K562 (cell line): ENCODE results near the gene ARHGAP12.

Experiments
- LCOR ChIP-seq: sonication (generic); formaldehyde crosslinking; IDR thresholded peaks from 2 replicates; pipeline ENCODE4 v1.8.0; 2022; ENCODE audit warnings: mild to moderate bottlenecking, missing genetic modification reagents
- MIER1 ChIP-seq: fragments of 450-650 bp; IDR thresholded peaks from 2 replicates; pipeline ENCODE4 v1.6.1; 2016; ENCODE audit warnings: antibody characterized with exemption, mild to moderate bottlenecking, low read depth
- SAP30 ChIP-seq: fragments of 200-600 bp; sonication (generic); IDR thresholded peaks from 2 replicates; pipeline ENCODE4 v1.6.1; 2012; ENCODE audit warnings: borderline replicate concordance, low read depth, mild to moderate bottlenecking, moderate library complexity, low read length, control low read depth, inconsistent platforms; ENCODE audit not compliant: insufficient read depth, poor library complexity, severe bottlenecking
- TAF1 ChIP-seq: IDR thresholded peaks from 2 replicates; pipeline ENCODE4 v1.6.1; 2011; ENCODE audit warnings: mild to moderate bottlenecking, low read length, moderate library complexity; ENCODE audit not compliant: insufficient read depth, control insufficient read depth, severe bottlenecking; ENCODE audit errors: extremely low read depth
- ZNF354B ChIP-seq: fragments of 250-450 bp; sonication (Bioruptor Pico); IDR thresholded peaks from 2 replicates; pipeline ENCODE4 v1.4.0; 2020
- TF ChIP-seq, protein P1 (sequence below), 3 experiments: IDR thresholded peaks in 2 of 3; conservative IDR thresholded peaks in 1 of 3; 2 replicates each; pipeline ENCODE4 v1.5.1; 2011 to 2012; ENCODE audit warnings: low read length in 3 of 3, mild to moderate bottlenecking in 3 of 3, control low read depth in 2 of 3, improper control_type of control experiment in 1 of 3, inconsistent platforms in 1 of 3, low read depth in 1 of 3, mixed read lengths in 1 of 3, moderate library complexity in 1 of 3; ENCODE audit not compliant: insufficient read depth in 2 of 3

DNA sequence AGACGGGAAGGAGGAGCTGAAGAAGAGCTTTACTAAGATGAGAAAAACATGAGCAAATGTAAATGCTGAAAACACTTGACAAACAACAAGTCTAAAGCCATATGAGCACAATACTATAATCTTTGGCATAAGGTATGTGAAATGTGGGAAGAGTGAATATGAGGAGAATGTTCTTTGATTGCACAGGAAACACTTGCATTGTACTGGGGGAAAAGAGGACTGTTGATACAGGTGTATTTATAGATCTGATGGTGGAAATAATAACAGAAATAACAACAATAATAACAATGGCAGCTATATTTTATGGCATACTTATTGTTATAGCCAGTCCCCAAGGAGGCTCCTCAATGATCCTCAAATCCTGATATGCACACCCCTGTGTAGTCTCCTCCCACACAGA is 23.0 kb downstream of the ARHGAP12 start:
- no peak for TF ChIP-seq ZNF354B (CRISPR knock-in tag)
- TF ChIP-seq LCOR: no peak
- TF ChIP-seq, protein P1, sequence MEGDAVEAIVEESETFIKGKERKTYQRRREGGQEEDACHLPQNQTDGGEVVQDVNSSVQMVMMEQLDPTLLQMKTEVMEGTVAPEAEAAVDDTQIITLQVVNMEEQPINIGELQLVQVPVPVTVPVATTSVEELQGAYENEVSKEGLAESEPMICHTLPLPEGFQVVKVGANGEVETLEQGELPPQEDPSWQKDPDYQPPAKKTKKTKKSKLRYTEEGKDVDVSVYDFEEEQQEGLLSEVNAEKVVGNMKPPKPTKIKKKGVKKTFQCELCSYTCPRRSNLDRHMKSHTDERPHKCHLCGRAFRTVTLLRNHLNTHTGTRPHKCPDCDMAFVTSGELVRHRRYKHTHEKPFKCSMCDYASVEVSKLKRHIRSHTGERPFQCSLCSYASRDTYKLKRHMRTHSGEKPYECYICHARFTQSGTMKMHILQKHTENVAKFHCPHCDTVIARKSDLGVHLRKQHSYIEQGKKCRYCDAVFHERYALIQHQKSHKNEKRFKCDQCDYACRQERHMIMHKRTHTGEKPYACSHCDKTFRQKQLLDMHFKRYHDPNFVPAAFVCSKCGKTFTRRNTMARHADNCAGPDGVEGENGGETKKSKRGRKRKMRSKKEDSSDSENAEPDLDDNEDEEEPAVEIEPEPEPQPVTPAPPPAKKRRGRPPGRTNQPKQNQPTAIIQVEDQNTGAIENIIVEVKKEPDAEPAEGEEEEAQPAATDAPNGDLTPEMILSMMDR (IDR thresholded peaks at IDR 0.05 in 2 of 3, conservative IDR thresholded peaks at IDR 0.05 in 1 of 3; ENCODE audit: insufficient read depth in 2 of 3, low read depth in 1 of 3, low read length in 3 of 3): no peak
- TF ChIP-seq MIER1: no peak
- no peak for TF ChIP-seq TAF1
- no peak for TF ChIP-seq SAP30
